HG03378 (cell line): Measurements from ENCODE around the gene NLRC5.
A peak's percentile ranks its signal among the peaks of the same experiment; 100 is the strongest.

Experiments
- ATAC-seq: cut with Tn5 transposase; IDR thresholded peaks from one replicate; pipeline ENCODE4 v1.9.1; 2021; ENCODE audit warnings: mild to moderate bottlenecking, moderate library complexity; ENCODE audit not compliant: unreplicated experiment

NLRC5 gene

DNA sequence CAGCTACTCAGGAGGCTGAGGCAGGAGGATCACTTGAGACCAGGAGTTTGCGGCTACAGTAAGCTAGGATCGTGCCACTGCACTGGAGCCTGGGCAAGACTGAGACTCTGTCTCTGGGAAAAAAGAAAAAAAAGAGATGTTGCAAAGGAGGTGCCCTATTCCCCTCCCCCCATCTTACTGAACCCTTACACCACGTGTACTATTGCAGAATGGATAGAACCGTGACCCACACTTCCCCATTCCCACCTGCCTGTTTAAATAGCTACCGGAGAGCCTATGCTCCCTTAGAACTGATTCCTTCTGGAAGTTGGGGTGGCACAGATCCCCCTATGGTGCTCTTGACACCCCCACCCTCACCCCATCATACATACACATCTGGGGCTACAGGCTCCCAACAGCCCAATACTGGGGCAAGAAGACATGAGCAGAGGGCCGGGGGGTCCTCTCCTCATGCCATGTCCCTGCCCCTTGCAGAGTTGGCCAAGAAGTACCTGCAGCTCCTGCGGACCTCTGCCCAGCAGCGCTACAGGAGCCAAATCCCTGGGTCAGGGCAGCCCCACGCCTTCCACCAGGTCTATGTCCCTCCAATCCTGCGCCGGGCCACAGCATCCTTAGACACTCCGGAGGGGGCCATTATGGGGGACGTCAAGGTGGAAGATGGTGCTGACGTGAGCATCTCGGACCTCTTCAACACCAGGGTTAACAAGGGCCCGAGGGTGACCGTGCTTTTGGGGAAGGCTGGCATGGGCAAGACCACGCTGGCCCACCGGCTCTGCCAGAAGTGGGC, 35.7 kb downstream of the NLRC5 start:
- no peak for ATAC-seq

- ATAC-seq: no peak
Measured at GRCh38 chr16:57025941-57026777, 36.8 kb downstream of the NLRC5 start.

DNA sequence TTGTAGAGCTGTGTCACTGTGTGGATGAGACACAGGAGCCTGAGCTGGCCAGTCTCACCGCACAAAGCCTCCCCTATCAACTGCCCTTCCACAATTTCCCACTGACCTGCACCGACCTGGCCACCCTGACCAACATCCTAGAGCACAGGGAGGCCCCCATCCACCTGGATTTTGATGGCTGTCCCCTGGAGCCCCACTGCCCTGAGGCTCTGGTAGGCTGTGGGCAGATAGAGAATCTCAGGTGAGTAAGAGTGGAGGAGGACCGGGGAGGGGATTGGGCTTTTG, 37.4 kb downstream of the NLRC5 start:
- ATAC-seq: no peak

- ATAC-seq: no peak
Measured at GRCh38 chr16:57027067-57027466, 37.7 kb downstream of the NLRC5 start.

- no peak for ATAC-seq
Measured at GRCh38 chr16:57028086-57028485, 38.7 kb downstream of the NLRC5 start.

DNA sequence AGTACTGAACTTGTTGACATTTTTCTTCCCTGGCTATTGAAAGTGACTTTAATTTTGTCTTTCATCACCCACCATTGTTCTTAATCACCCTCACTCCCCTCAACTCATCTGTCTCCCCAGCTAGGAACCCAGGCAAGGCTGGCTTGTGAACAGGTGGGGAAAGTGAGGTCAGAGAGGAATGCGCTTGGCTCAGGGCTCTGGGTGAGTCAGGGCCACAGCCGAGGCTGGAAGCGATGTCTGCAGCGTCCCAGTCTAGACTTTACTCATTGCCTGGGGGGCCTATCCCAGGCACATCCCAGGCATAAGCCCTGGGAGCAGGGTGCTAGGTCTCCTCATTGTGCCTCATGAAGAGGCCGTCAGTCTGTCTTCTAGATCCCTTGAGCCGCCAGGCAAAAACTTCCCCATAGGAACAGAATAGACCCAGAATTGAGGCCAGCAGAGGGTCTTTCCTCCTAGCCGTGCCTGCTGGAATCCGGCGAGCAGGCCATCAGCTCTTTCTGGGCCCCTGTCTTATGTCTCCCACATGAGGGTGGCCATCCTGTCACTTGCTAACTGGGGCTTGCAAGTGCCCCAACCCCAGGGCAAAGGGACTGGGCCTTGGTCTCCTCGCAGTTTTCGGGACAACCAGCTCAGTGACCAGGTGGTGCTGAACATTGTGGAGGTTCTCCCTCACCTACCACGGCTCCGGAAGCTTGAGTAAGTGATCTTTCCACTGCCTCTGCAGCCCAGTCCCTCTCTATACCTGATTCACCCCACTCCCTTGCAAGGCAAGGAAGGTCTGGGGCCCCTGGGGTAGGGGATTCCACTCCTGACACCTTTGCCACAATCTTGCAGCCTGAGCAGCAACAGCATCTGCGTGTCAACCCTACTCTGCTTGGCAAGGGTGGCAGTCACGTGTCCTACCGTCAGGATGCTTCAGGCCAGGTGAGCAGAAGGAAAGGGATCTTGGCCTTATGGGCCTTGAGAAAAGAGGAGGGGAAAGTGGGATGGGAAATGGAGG, 40.1 kb downstream of the NLRC5 start:
- no peak for ATAC-seq

- ATAC-seq: no peak
Measured at GRCh38 chr16:57030346-57030902, 41.1 kb downstream of the NLRC5 start.

DNA sequence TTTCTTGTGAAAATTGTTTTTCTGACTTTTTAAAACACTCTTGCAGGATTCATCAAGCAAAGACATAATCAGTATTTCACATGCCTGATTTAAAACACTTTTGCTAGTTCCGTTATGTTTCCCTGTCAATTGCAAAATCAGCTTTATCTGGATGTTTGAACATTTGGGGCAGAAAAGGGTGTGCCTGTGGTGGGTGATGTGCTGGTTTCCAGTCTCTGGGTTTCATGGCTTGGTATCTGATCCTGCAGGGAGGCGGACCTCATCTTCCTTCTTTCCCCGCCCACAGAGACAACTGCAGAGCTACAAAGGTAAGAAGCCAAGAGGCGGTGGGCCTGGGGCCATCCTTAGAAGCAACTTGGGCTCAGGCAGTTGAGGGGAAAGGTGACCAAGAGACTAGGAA, 41.8 kb downstream of the NLRC5 start:
- ATAC-seq: no peak

DNA sequence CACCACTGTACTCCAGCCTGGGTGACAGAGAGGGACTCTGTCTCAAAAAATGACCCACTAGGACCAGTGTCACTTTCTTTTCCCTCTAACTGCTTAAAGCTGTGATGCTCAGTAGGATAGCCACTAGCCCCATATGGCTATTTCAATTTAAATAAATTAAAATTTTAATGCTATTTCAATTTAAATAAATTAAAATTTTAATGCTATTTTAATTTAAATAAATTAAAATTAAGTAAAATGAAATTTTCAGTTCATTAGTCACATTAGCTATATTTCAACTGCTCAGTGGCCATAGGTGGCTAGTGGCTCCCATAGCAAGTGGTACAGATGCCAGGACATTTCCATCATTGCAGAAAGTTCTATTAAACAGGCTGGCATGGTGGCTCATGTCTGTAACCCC, 43.0 kb downstream of the NLRC5 start:
- ATAC-seq: no peak

GRCh38 chr16:57032931-57033330, 43.6 kb downstream of the NLRC5 start:
- ATAC-seq: no peak

GRCh38 chr16:57036315-57036714, 47.0 kb downstream of the NLRC5 start:
- ATAC-seq: no peak

DNA sequence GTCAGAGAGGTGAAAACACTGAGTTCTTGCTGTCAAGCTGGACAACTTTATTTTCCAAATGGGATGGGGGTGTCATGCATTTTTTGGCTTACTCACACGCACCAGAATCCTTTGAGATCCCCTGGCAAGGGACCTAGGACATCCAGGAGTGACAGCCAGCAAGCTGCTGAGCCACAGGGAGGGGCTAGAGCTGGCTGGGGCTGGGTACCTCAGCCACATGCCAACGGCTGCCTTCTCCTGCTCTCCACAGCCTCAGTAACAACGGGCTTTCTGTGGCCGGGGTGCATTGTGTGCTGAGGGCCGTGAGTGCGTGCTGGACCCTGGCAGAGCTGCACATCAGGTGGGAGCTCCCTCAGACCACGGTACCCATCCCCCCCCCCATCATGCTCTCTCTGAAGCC, 47.6 kb downstream of the NLRC5 start:
- ATAC-seq: no peak

- no peak for ATAC-seq
Measured at GRCh38 chr16:57038166-57038565, 48.8 kb downstream of the NLRC5 start.

DNA sequence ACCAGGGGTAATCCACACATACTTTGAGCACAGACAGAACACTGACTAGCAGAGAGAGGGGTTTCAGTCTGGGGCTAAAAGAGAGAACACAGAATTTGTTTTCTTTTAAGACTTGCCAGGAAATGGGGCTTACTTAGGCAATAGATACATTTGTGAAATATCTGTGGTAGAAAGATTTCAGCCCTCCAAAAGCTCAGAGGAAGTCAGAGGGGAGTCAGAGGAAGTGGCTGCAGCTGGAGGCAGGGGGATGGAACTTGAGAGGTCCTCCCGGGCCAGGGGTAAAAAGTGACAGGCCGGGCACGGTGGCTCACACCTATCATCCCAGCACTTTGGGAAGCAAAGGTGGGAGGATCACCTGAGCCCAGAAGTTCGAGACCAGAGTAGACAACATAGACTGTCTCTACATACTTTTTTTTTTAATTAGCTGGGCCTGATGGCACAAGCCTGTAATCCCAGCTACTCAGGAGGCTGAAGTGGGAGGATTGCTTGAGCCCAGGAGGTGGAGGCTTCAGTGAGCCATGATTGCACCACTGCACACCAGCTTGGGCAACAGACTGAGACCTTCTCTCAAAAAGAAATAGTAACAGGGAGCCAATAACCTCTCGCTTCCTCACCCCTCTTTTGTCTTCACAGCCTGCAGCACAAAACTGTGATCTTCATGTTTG, 49.9 kb downstream of the NLRC5 start:
- no peak for ATAC-seq

DNA sequence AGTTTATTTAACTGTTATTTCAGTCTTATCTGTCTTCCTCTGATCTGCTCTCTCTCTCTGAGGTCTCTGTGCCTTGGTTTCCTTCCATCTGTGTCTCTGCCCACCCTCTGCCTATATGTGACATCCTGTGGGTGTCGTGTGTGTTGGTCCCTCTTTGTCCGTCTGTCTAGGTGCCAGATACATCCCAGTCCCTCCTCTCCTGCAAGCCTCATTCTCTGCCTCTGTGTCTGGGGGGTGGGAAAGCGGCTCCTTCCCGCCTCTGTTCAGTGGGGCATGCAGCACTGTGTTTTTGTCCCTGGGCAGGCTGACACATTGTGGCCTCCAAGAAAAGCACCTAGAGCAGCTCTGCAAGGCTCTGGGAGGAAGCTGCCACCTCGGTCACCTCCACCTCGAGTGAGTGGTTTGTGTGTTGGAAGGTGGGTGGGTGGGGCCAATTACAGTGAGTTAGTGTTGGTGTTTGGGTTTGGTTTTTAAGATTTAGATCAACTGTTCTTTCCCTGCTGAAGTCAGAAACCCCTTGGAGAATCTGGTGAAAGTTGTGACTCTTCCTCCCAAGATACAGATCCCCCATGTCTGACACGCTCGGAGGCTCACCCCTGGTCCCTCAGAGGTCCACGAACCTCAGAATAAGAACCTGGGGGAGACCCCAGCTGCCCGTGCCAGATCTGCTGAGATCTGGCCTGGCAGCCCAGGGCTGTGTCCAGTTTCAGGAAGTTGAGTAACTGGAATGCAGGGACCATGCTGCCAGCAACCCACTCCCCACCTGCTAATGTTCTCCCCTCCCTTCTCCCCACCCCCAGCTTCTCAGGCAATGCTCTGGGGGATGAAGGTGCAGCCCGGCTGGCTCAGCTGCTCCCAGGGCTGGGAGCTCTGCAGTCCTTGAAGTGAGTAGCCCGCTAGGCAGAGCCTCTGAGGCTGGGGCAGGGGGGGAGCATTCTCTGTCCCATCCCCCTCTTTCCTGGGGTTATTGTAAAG, 52.1 kb downstream of the NLRC5 start:
- ATAC-seq: no peak

DNA sequence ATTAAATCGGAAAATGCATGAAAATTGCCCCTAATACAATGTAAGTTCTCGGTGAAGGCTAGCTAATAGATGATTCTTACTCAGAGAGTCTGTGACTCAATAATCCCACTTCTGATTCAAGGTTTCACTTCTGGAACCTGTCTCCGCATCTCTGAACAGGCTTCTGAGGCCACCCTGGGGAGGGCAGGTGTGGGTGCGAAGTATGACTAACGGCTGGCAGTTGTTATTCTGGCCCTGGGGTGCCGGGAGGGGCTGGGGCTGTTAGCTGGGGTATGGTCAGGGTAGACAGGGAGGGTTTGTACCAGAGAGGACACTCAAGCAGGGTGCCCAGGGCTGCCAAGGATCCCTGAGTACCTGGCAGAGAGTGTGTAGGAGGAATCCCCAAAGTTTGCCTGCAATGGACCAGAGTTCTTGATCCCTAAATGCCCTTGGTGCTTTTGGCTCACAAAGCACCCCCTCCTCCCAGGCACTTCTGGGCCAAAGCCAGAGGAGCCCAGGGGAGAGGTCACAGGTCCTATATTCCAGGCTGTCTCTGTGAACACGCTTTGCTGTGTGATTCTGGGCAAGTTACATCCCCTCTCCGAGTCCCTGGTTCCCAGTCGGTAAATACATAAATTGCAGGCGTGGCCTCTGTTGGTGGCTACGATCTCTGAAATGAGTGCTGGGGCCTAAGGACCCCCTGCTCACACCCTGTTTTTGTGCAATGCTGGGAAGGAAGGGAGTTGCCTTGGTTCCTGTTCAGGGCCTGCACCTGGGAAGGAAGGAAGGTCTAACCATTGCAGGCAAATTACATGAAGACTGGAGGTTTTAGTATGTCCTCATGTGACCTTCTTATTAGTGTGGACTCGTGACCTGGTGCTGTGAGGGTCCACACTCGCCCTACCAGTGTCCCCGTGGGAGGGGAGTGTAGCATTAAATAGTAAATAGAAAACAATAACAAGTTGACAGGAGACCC, 53.1 kb downstream of the NLRC5 start:
- peak; percentile 69 for ATAC-seq

DNA sequence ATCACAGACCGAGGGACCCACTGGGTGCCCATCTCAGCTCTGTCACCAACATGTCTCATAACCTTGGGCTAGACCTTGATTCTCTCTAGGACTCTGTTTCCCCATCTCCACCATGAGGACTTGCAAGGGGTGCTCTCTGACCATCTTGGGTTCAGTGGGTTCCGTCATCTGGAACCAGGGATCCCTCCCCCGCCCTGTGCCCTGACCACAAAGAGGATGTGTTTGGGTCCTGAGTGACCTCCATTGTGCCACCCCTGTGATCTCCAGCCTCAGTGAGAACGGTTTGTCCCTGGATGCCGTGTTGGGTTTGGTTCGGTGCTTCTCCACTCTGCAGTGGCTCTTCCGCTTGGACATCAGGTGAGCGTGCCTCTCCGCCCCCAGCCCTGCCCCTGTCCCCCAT, 53.9 kb downstream of the NLRC5 start:
- ATAC-seq: no peak
